ENCODE data around the gene AQP1.

DNA sequence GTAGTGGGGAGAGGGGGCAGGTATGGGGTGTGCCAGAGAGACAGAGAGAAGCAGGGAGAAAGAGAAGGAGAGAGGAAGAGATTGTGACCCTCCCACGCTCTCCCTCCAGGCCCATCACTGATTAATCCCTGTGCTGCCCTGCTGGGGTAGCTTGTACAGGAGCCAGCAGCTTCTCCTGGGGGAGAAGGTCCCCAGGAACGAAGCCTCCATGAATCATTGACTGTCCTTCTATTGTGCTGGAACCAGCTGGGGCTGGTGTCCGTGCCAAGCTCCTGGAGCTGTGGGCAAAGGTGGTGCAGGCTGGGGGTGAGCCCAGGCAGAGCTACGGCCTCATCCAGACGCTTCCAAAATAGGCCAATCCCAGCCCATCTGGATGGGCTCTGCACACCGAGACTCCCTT is 20.9 kb downstream of the AQP1 start:
- TF ChIP-seq CTCF (IDR thresholded peaks at IDR 0.05) (no peak), POLR2A (IDR thresholded peaks at IDR 0.05) (no peak)
